ENCODE data around the gene FGD6.

The FGD6 gene

DNA sequence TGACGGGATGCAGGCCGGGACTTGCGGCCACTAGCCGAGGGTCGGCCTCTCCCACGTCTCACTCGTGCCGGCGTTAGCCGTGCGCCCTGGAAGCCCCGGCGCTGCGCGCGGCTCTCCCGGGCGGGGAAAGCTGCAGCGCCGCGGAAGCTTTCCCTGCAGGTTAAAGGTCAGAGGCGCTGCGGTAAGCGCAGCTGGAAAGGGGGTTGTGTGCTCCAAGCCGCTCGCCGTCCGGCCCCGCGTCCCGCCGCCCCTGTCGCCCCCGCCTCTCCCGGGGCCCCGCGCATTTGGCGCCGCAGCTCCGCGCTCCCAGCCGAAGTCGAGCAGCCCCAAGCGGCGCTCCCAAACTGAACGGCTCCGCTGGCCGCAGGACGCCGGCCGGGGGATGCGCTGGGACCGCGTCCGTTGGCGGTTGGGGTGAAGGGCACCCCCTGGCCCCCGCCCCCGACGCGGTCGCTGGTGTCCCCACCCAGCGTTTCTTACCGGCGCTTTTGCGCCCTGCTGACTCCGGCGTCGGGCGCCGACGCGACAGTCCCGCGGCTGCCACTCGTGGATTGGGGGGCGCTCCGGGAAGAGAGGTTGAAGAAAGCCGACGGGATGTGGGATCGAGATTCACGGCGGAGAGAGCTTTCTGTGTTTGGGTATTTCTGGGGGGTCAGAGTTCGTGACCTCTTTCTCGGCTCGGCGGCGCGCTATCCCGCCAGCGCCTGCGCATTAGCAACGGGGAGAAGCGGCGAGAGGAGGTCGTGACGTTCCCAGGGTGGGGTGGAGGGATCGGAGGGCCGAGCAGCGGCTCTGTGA lies 144.2 kb downstream of the FGD6 start, which contains the start of gene NR2C1:
Gene NR2C1 (minus strand): TSS at position 719 of the 798 bp plus-strand sequence. CDS start 6,234 bp downstream, outside the sequence.
- H3K79me2 ChIP-seq (ENCODE audit: control insufficient read depth, insufficient read depth, low read length) = peaks cover 21% of the 10 kb centered on the region
- no peaks in the 10 kb centered on the region for H3K36me3 ChIP-seq (ENCODE audit: control insufficient read depth, insufficient read depth, low read length)
- H4K5ac ChIP-seq (ENCODE audit: low read length) = no peak within 1 kb of the TSS
- H3K27ac ChIP-seq (ENCODE audit: low read depth, low read length) = peak within 1 kb of the TSS; percentile 78
- H3K79me1 ChIP-seq (ENCODE audit: low read length) = peaks cover 5% of the 10 kb centered on the region
- H3K9ac ChIP-seq (ENCODE audit: low read length) = peak within 1 kb of the TSS; percentile 84
- peak within 1 kb of the TSS; percentile 92 for H3K56ac ChIP-seq (ENCODE audit: low read length)
- H3K23ac ChIP-seq (ENCODE audit: low read length) = peak within 1 kb of the TSS; percentile 48
- no CpG with 5 or more reads among the region's 99 CpGs for WGBS (ENCODE audit: extremely low coverage, insufficient coverage, low lambda C conversion rate)
- H2AK5ac ChIP-seq (ENCODE audit: low read length) = no peak within 1 kb of the TSS
- no peak within 1 kb of the TSS for H2BK5ac ChIP-seq (ENCODE audit: low read length)
- H3K4me1 ChIP-seq (ENCODE audit: control insufficient read depth, low read depth, low read length) = no peaks in the 10 kb centered on the region
- peak within 1 kb of the TSS; percentile 66 for H4K8ac ChIP-seq (ENCODE audit: low read depth, low read length)
- peak within 1 kb of the TSS; percentile 89 for H3K4me3 ChIP-seq (ENCODE audit: low read length)
- H2BK120ac ChIP-seq (ENCODE audit: low read depth, low read length) = no peak within 1 kb of the TSS
- no peaks in the 10 kb centered on the region for H3K27me3 ChIP-seq (ENCODE audit: insufficient read depth, low read length, poor library complexity)
- H3K18ac ChIP-seq (ENCODE audit: low read length) = peak within 1 kb of the TSS; percentile 71
- no peak within 1 kb of the TSS for H2BK15ac ChIP-seq (replicated peaks; ENCODE audit: low read depth)
- peak within 1 kb of the TSS; percentile 3 for H3K4me2 ChIP-seq (ENCODE audit: low read length)
- H3K4ac ChIP-seq (ENCODE audit: low read depth, low read length) = no peak within 1 kb of the TSS
- DNase-seq = peak; percentile 98

DNA sequence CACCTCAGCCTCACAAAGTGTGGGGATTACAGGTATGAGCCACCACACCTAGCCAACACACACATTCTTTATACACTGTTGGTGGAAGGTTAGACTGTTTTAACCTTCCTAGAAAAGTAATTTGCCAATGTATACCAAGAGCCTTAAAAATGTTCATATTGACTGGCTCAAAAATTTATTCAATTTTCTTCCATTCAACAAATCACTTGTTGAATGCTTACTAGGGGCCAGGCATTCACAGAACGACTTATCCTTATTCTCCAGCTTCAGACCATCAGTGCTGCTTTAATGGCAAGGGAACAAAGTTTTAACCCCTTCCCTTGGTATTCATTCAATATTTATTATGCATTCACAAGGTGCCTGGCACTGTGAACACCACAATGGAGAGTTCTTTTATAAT lies 146.9 kb downstream of the FGD6 start:
- Histone ChIP-seq H3K9ac (ENCODE audit: low read length) (no peak overlapping the region), H2BK5ac (ENCODE audit: low read length) (no peak overlapping the region), H2AK5ac (ENCODE audit: low read length) (no peak overlapping the region), H3K27ac (ENCODE audit: low read depth, low read length) (no peak overlapping the region), H3K56ac (ENCODE audit: low read length) (no peak overlapping the region), H4K8ac (ENCODE audit: low read depth, low read length) (no peak overlapping the region), H3K4me2 (ENCODE audit: low read length) (no peak overlapping the region), H3K4me1 (ENCODE audit: control insufficient read depth, low read depth, low read length) (no peaks in the 10 kb centered on the region), H4K5ac (ENCODE audit: low read length) (no peak overlapping the region), H3K4me3 (ENCODE audit: low read length) (no peak overlapping the region), H2BK120ac (ENCODE audit: low read depth, low read length) (no peak overlapping the region), H3K27me3 (ENCODE audit: insufficient read depth, low read length, poor library complexity) (no peaks in the 10 kb centered on the region), H3K79me1 (ENCODE audit: low read length) (peaks cover 5% of the 10 kb centered on the region), H3K4ac (ENCODE audit: low read depth, low read length) (no peak overlapping the region), H3K36me3 (ENCODE audit: control insufficient read depth, insufficient read depth, low read length) (peaks cover 1% of the 10 kb centered on the region), H3K23ac (ENCODE audit: low read length) (no peak overlapping the region), H2BK15ac (replicated peaks; ENCODE audit: low read depth) (no peak overlapping the region), H3K79me2 (ENCODE audit: control insufficient read depth, insufficient read depth, low read length) (peaks cover 21% of the 10 kb centered on the region), H3K18ac (ENCODE audit: low read length) (no peak overlapping the region)
- DNase-seq = no peak
- no CpG with 5 or more reads among the region's 1 CpG for WGBS (ENCODE audit: extremely low coverage, insufficient coverage, low lambda C conversion rate)

DNA sequence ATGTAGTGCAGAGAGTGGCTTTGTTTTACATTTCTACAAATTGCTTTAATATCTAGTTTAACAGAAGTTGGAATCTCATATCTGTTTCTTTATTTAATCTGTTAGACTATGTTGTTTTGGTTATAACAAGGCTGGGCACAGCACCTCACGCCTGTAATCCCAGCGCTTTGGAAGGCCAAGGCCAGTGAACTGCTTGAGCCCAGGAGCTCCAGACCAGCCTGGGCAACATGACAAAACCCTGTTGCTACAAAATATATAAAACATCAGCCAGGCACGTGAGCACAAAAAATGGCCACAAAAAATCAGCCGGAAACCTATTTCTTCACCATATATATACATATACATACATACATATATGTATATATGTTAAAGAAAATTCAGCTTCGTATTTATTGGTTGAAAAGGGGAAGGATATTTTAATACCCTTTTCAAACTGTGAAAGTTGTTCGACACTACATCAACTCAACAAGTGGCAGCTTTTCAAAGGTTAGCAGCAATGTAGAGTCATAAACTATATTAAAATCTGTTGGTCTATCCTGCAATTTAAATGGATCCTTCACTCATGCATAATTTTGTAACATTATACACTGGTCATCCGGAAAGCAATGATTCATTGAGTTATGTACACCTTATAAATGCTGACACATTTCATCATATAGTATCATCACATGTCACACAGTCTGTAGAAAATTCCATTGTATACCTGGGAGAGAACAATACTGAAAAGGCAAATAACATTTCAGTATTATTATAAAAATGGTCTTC lies 151.0 kb downstream of the FGD6 start:
- H3K9ac ChIP-seq (ENCODE audit: low read length) = no peak overlapping the region
- no peak overlapping the region for H4K8ac ChIP-seq (ENCODE audit: low read depth, low read length)
- no peak overlapping the region for H2BK120ac ChIP-seq (ENCODE audit: low read depth, low read length)
- H2BK15ac ChIP-seq (replicated peaks; ENCODE audit: low read depth) = no peak overlapping the region
- WGBS (ENCODE audit: extremely low coverage, insufficient coverage, low lambda C conversion rate) = no CpG with 5 or more reads among the region's 7 CpGs
- H3K56ac ChIP-seq (ENCODE audit: low read length) = no peak overlapping the region
- H3K4ac ChIP-seq (ENCODE audit: low read depth, low read length) = no peak overlapping the region
- no peaks in the 10 kb centered on the region for H3K4me1 ChIP-seq (ENCODE audit: control insufficient read depth, low read depth, low read length)
- no peak for DNase-seq
- H3K23ac ChIP-seq (ENCODE audit: low read length) = no peak overlapping the region
- H3K27me3 ChIP-seq (ENCODE audit: insufficient read depth, low read length, poor library complexity) = no peaks in the 10 kb centered on the region
- no peak overlapping the region for H3K18ac ChIP-seq (ENCODE audit: low read length)
- H2AK5ac ChIP-seq (ENCODE audit: low read length) = no peak overlapping the region
- H3K4me2 ChIP-seq (ENCODE audit: low read length) = no peak overlapping the region
- peaks cover 1% of the 10 kb centered on the region for H3K36me3 ChIP-seq (ENCODE audit: control insufficient read depth, insufficient read depth, low read length)
- H3K4me3 ChIP-seq (ENCODE audit: low read length) = no peak overlapping the region
- no peak overlapping the region for H4K5ac ChIP-seq (ENCODE audit: low read length)
- H3K27ac ChIP-seq (ENCODE audit: low read depth, low read length) = no peak overlapping the region
- peaks cover 2% of the 10 kb centered on the region for H3K79me1 ChIP-seq (ENCODE audit: low read length)
- peaks cover 10% of the 10 kb centered on the region for H3K79me2 ChIP-seq (ENCODE audit: control insufficient read depth, insufficient read depth, low read length)
- H2BK5ac ChIP-seq (ENCODE audit: low read length) = no peak overlapping the region

DNA sequence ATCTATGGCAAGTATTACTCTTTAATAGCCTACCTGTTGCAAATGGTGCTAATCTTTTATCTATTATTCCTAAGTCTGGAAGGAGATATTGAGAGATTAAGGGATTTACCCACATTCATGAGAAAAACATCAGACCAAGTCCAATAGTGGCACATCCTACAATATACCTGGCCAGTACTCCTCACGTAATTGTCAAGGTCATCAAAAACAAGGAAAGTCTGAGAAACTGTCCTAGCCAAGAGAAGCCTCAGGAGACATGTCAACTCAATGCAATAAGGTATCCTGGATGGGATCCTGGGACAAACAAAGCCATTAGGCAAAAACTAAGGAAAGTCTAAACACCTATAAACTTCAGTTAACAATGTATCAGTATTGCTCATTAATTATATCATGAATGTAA lies 156.3 kb downstream of the FGD6 start:
- Histone ChIP-seq H3K4me1 (ENCODE audit: control insufficient read depth, low read depth, low read length) (no peaks in the 10 kb centered on the region), H3K56ac (ENCODE audit: low read length) (no peak overlapping the region), H4K8ac (ENCODE audit: low read depth, low read length) (no peak overlapping the region), H2BK120ac (ENCODE audit: low read depth, low read length) (no peak overlapping the region), H3K79me2 (ENCODE audit: control insufficient read depth, insufficient read depth, low read length) (no peaks in the 10 kb centered on the region), H4K5ac (ENCODE audit: low read length) (no peak overlapping the region), H3K9ac (ENCODE audit: low read length) (no peak overlapping the region), H2AK5ac (ENCODE audit: low read length) (no peak overlapping the region), H3K27ac (ENCODE audit: low read depth, low read length) (no peak overlapping the region), H3K4ac (ENCODE audit: low read depth, low read length) (no peak overlapping the region), H3K23ac (ENCODE audit: low read length) (no peak overlapping the region), H3K27me3 (ENCODE audit: insufficient read depth, low read length, poor library complexity) (no peaks in the 10 kb centered on the region), H3K79me1 (ENCODE audit: low read length) (no peaks in the 10 kb centered on the region), H2BK5ac (ENCODE audit: low read length) (no peak overlapping the region), H3K4me2 (ENCODE audit: low read length) (no peak overlapping the region), H3K4me3 (ENCODE audit: low read length) (no peak overlapping the region), H2BK15ac (replicated peaks; ENCODE audit: low read depth) (no peak overlapping the region), H3K18ac (ENCODE audit: low read length) (no peak overlapping the region), H3K36me3 (ENCODE audit: control insufficient read depth, insufficient read depth, low read length) (peaks cover 2% of the 10 kb centered on the region)
- no peak for DNase-seq
- WGBS (ENCODE audit: extremely low coverage, insufficient coverage, low lambda C conversion rate) = no CpG with 5 or more reads among the region's 1 CpG

DNA sequence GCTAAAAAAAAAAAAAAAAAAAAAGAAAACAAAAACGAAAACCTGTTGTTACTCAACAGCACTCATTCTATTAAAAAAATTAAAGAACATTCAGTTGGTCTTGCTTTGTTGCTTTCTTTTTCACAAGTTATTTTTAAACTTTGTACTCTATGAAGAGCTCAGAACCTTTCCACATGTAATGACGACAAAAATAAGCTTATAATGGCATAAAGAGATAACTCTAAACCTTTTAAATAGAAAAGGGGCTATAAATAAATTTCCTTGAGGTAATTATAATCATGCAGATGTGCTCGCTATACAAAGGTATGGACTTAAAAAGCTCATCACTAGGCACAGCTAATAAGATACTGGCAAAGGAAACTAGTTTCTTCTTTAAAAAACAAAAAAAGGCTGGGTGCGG lies 157.3 kb downstream of the FGD6 start:
- peaks cover 2% of the 10 kb centered on the region for H3K36me3 ChIP-seq (ENCODE audit: control insufficient read depth, insufficient read depth, low read length)

More for the DNA sequence above, 157.3 kb downstream of the FGD6 start:
- Histone ChIP-seq H2BK15ac (replicated peaks; ENCODE audit: low read depth) (no peak overlapping the region), H3K23ac (ENCODE audit: low read length) (no peak overlapping the region), H4K5ac (ENCODE audit: low read length) (no peak overlapping the region), H2BK5ac (ENCODE audit: low read length) (no peak overlapping the region), H3K56ac (ENCODE audit: low read length) (no peak overlapping the region), H3K79me2 (ENCODE audit: control insufficient read depth, insufficient read depth, low read length) (no peaks in the 10 kb centered on the region), H3K9ac (ENCODE audit: low read length) (no peak overlapping the region), H3K4me3 (ENCODE audit: low read length) (no peak overlapping the region), H2AK5ac (ENCODE audit: low read length) (no peak overlapping the region), H3K4me2 (ENCODE audit: low read length) (no peak overlapping the region), H3K4me1 (ENCODE audit: control insufficient read depth, low read depth, low read length) (no peaks in the 10 kb centered on the region), H3K18ac (ENCODE audit: low read length) (no peak overlapping the region), H4K8ac (ENCODE audit: low read depth, low read length) (no peak overlapping the region), H3K79me1 (ENCODE audit: low read length) (no peaks in the 10 kb centered on the region), H3K27me3 (ENCODE audit: insufficient read depth, low read length, poor library complexity) (no peaks in the 10 kb centered on the region), H2BK120ac (ENCODE audit: low read depth, low read length) (no peak overlapping the region), H3K4ac (ENCODE audit: low read depth, low read length) (no peak overlapping the region), H3K27ac (ENCODE audit: low read depth, low read length) (no peak overlapping the region)
- DNase-seq = no peak
- WGBS (ENCODE audit: extremely low coverage, insufficient coverage, low lambda C conversion rate) = no CpG with 5 or more reads among the region's 4 CpGs

Measured in mesendoderm (in vitro differentiated cells).